Middle frontal gyrus (tissue), 1 donor: Measurements from ENCODE around the gene PKN1.
"Not testable (repeated sequence)": the region's sequence is repeated elsewhere in the genome, so short reads cannot be mapped to it uniquely, and the experiment has no call there.

ENCODE experiments used
- DNase-seq: peaks from one replicate; pipeline ENCODE4 v3.0.0-alpha.2; 2015; ENCODE audit warnings: low spot score; ENCODE audit errors: extremely low spot score

Gene PKN1

GRCh38 chr19:14432791-14433553, at the start of gene PKN1:
TSS of gene PKN1 (plus strand) at chr19:14433306. CDS start at chr19:14433522, 216 bp downstream.
- DNase-seq = no peak

- DNase-seq = no peak
Measured at GRCh38 chr19:14383661-14384555, 49.2 kb upstream of the PKN1 start.

DNA sequence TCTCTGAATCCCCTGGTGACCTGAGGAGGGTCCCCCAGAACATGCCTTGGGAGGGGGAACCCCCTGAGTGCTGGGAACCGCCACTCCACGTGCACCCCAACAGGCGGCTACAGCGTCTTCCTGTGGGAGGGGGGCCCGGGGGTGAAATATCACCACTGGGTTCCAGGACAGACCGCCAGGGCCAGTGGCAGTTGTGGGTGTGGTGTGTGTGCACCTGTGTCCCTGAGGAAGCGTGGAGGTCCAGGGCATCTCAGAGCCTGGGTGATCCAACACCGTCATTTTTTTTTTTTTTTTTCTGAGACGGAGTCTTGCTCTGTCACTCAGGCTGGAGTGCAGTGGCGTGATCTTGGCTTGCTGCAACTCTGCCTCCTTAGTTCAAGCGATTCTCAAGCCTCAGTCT, 47.6 kb upstream of the PKN1 start:
- no peak for DNase-seq

GRCh38 chr19:14390548-14390947, 42.6 kb upstream of the PKN1 start:
- DNase-seq = no peak

- no peak for DNase-seq
Measured at GRCh38 chr19:14391156-14391821, 41.8 kb upstream of the PKN1 start.

DNA sequence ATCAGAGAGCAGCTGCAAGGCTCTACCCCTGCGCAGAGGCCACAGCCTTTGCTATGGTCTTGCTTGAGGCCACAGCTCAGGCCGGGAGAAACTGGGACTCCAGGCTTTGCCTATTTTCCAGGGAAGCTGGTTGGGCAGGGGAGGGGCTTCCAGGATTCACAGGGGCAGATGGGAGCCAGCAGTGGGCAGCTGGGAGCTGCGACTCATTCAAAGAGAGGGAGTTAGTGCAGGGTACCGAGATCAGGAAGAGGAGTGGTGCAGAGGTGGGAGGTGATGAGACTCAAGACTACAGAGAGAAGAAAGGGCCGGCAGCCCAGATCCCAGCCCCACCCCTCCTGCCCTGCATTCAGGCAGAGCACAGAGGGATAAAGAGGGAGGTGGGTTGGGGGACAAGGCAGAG, 39.8 kb upstream of the PKN1 start:
- DNase-seq = no peak

DNA sequence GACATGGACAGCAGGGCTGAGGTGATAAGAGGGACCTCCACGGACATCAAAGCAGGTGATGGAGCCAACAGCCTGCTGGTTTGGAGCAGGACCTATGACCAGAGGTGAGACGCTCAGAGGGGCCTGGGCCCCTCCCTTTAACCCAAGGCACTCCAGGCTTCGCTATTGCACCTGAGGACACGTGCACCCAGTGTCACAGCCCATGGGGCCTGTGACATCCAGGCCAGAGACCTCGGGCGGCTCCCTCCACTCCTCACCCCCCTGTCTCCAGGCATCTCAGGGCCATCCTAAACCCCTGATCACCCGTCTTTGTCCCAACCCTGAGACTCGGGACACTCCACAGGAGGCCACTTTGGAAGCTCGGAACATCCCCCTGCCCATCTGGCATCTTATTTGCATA, 38.9 kb upstream of the PKN1 start:
- no peak for DNase-seq

DNA sequence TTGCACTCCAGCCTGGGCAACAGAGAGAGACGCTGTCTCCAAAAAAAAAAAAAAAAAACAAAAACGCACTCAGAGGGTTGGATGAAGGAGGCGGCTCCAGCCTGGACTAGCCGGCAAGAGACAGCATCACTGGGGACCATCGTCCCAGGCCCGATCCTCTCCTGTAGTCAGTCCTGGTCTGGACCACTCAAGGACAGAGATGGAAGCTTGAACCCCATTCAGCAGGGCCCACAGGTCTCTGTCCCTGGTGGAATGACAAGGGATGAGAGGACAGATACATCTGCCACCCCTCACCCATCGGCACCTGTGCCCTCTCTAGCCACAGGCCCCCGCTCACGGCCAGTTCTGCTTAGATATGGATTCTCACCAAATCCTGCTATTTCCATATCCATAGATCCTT, 37.8 kb upstream of the PKN1 start:
- DNase-seq = no peak

- no peak for DNase-seq
Measured at GRCh38 chr19:14395710-14396336, 37.3 kb upstream of the PKN1 start.

- DNase-seq = not testable (repeated sequence)
Measured at GRCh38 chr19:14396730-14397129, 36.4 kb upstream of the PKN1 start.

DNA sequence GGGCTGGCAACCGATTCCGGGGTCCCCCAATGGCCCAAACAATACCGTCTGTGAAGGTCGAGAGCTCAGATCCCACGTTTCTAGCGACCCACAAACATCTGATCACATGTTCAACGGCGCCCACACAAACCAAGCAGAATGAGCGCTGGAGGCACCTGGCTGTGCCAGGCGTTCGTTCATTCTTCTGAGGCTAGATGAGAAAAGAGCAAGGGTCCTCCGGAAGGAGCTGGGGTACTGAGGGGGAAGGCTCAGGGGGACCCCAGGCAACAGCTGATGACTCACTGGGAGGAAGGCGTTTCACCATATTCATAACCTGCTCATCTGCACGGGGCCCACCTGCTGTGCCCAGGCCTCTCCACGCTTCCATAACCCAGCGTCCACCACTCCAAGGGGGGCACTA, 35.9 kb upstream of the PKN1 start:
- DNase-seq = not testable (repeated sequence)

DNA sequence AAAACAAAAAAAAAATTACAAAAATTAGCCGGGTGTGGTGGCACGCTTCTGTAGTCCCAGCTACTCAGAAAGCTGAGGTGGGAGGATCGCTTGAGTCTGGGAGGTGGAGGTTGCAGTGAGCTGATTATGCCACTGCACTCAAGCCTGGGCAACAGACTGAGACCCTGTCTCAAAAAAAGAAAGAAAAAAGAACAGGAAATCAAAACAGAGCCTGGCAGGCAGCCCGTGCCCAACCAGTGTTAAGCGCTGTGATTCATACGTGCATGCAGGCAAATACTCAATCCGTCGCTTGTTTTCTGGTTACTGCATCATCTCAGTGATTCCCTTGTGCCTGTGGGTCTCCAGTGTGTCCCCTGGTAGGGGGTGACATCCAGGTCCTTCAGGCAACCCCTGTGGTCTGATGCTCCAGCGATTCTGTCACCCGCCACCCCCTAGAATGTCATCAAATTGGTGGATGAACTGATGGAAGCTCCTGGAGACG, 32.1 kb upstream of the PKN1 start:
- DNase-seq = no peak

DNA sequence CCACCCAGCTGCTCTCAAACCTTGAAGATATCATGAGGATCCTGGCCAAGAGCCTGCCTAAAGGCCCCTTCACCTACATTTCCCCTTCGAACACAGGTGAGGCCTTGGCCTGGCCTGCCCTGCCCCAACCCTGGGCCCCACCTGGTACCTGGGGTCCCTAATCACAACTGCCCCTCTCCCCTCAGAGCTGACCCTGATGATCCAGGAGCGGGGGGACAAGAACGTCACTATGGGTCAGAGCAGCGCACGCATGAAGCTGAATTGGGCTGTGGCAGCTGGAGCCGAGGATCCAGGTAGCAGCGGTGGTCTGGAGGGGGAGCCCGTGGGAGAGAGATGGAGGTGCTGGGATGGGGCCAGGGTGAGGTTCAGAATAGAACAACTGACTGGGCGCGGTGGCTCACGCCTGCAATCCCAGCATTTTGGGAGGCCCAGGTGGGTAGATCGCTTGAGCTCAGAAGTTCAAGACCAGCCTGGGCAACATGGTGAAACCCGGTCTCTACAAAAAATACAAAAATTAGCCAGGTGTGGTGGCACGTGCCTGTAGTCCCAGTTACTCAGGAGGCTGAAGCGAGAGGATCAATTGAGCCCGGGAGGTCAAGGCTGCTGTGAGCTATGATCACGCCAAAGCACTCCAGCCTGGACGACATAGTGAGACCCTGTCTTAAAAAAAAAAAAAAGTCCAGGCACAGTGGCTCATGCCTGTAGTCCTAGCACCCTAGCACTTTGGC, 31.5 kb upstream of the PKN1 start:
- no peak for DNase-seq

- no peak for DNase-seq
Measured at GRCh38 chr19:14402332-14403144, 30.6 kb upstream of the PKN1 start.

DNA sequence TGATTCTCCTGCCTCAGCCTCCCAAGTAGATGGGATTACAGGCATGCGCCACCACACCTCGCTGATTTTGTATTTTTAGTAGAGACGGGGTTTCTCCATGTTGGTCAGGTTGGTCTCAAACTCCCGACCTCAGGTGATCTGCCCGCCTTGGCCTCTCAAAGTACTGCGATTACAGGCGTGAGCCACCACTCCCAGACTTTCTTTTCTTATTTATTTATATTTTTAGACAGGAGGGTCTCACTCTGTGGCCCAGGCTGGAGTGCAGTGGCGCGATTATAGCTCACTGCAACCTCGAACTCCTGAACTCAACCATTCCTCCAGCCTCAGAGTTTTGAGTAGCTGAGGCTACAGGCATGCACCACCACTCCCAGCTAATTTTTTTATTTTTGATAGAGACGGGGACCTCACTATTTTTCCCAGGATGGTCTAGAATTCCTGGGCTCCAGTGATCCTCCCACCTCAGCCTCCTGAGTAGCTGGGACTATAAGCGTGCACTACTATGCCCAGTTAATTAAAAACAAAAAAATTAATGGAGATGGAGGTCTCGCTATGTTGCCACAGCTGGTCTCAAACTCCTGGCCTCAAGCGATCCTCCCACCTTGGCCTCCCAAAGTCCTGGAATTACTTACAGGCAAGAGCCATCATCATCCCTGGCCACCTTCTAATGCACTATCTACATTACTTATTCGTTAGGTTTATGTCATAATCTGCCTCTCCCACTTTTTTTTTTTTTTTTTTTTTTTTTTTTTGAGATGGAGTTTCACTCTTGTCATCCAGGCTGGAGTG, 29.8 kb upstream of the PKN1 start:
- not testable (repeated sequence) for DNase-seq

- no peak for DNase-seq
Measured at GRCh38 chr19:14404312-14404711, 28.8 kb upstream of the PKN1 start.

- DNase-seq = no peak
Measured at GRCh38 chr19:14405380-14405757, 27.7 kb upstream of the PKN1 start.

GRCh38 chr19:14405758-14406644, 27.1 kb upstream of the PKN1 start:
- DNase-seq = peak; percentile 78
